H9 (cell line): ENCODE results near the gene MAML3. TPM values are rescaled to one million over a fixed set of nuclear protein-coding genes. Genes with fewer than 3 reads are reported as not detected.

Source experiments
- DNase-seq: peaks from one replicate; pipeline ENCODE4 v3.0.0-alpha.2; 2017
- H2AFZ ChIP-seq: one replicate; pipeline ENCODE4 v1.6.1; 2013; ENCODE audit warnings: mild to moderate bottlenecking, low read length, control low read depth, moderate library complexity
- H2AK5ac ChIP-seq: 2 replicates; pipeline ENCODE4 v1.6.1; 2013; ENCODE audit warnings: low read length, control low read depth, mixed read lengths; ENCODE audit not compliant: insufficient read length
- H2BK120ac ChIP-seq: one replicate; pipeline ENCODE4 v1.6.1; 2013; ENCODE audit warnings: low read depth, mild to moderate bottlenecking, low read length, control low read depth, inconsistent platforms; ENCODE audit not compliant: poor library complexity, severe bottlenecking
- H2BK12ac ChIP-seq: 2 replicates; pipeline ENCODE4 v1.6.1; 2013; ENCODE audit warnings: low read length, control low read depth, mixed read lengths, low read depth; ENCODE audit not compliant: insufficient read length
- H2BK15ac ChIP-seq: 2 replicates; pipeline ENCODE4 v1.6.1; 2013; ENCODE audit warnings: low read depth, low read length, control low read depth
- H2BK20ac ChIP-seq: one replicate; pipeline ENCODE4 v1.6.1; 2013; ENCODE audit warnings: low read depth, mild to moderate bottlenecking, low read length, control low read depth, inconsistent platforms; ENCODE audit not compliant: poor library complexity, severe bottlenecking
- H2BK5ac ChIP-seq: 2 replicates; pipeline ENCODE4 v1.6.1; 2013; ENCODE audit warnings: low read length, control low read depth, mixed read lengths; ENCODE audit not compliant: insufficient read length
- H3K14ac ChIP-seq: 2 replicates; pipeline ENCODE4 v1.6.1; 2013; ENCODE audit warnings: low read length, control low read depth; ENCODE audit not compliant: insufficient read depth
- H3K18ac ChIP-seq: 2 replicates; pipeline ENCODE4 v1.6.1; 2013; ENCODE audit warnings: low read depth, mild to moderate bottlenecking, mixed read lengths, low read length, control low read depth; ENCODE audit not compliant: insufficient read length
- H3K23ac ChIP-seq: 2 replicates; pipeline ENCODE4 v1.6.1; 2013; ENCODE audit warnings: low read length, control low read depth, mixed read lengths, low read depth; ENCODE audit not compliant: insufficient read length
- H3K23me2 ChIP-seq: 2 replicates; pipeline ENCODE4 v1.6.1; 2013; ENCODE audit warnings: low read depth, mild to moderate bottlenecking, mixed read lengths, low read length, control low read depth; ENCODE audit not compliant: insufficient read length, poor library complexity, severe bottlenecking
- H3K27ac ChIP-seq: 2 replicates; pipeline ENCODE4 v1.5.1; 2013; ENCODE audit warnings: low read length, control low read depth, mixed read lengths, low read depth; ENCODE audit not compliant: insufficient read length
- H3K27me3 ChIP-seq: 2 replicates; pipeline ENCODE4 v1.6.1; 2013; ENCODE audit warnings: low read length, control low read depth, inconsistent platforms; ENCODE audit not compliant: insufficient read depth
- H3K4ac ChIP-seq: 2 replicates; pipeline ENCODE4 v1.6.1; 2013; ENCODE audit warnings: low read depth, mild to moderate bottlenecking, control low read depth, inconsistent platforms, low read length, moderate library complexity
- H3K4me1 ChIP-seq: 2 replicates; pipeline ENCODE4 v1.6.1; 2013; ENCODE audit warnings: low read length, control low read depth, inconsistent platforms; ENCODE audit not compliant: insufficient read depth
- H3K4me2 ChIP-seq: 2 replicates; pipeline ENCODE4 v1.6.1; 2013; ENCODE audit warnings: low read length, control low read depth, mixed read lengths; ENCODE audit not compliant: insufficient read length, insufficient read depth
- H3K56ac ChIP-seq: 2 replicates; pipeline ENCODE4 v1.6.1; 2013; ENCODE audit warnings: low read depth, mild to moderate bottlenecking, mixed read lengths, low read length, control low read depth; ENCODE audit not compliant: insufficient read length
- H3K79me1 ChIP-seq: 2 replicates; pipeline ENCODE4 v1.6.1; 2013; ENCODE audit warnings: low read depth, mild to moderate bottlenecking, moderate library complexity, low read length, control low read depth, inconsistent platforms; ENCODE audit not compliant: insufficient read depth, poor library complexity, severe bottlenecking
- H3K79me2 ChIP-seq: 2 replicates; pipeline ENCODE4 v1.6.1; 2013; ENCODE audit warnings: low read length, control low read depth, inconsistent platforms; ENCODE audit not compliant: insufficient read depth
- H3K9ac ChIP-seq: 2 replicates; pipeline ENCODE4 v1.6.1; 2013; ENCODE audit warnings: low read length, control low read depth, mixed read lengths; ENCODE audit not compliant: insufficient read length; ENCODE audit errors: extremely low read depth
- H3K9me3 ChIP-seq: one replicate; pipeline ENCODE4 v1.6.1; 2013; ENCODE audit warnings: low read depth, low read length, inconsistent platforms; ENCODE audit not compliant: control insufficient read depth
- H3T11ph ChIP-seq: one replicate; pipeline ENCODE4 v1.6.1; 2013; ENCODE audit warnings: mild to moderate bottlenecking, low read length, control low read depth, inconsistent platforms
- H4K20me1 ChIP-seq: one replicate; pipeline ENCODE4 v1.6.1; 2013; ENCODE audit not compliant: control insufficient read depth, insufficient read length, insufficient read depth
- H4K5ac ChIP-seq: 2 replicates; pipeline ENCODE4 v1.6.1; 2013; ENCODE audit warnings: low read depth, mild to moderate bottlenecking, mixed read lengths, low read length, control low read depth; ENCODE audit not compliant: insufficient read length
- H4K8ac ChIP-seq: replicated peaks from 2 replicates; pipeline ENCODE4 v1.6.1; 2013; ENCODE audit warnings: low read length, control low read depth, mixed read lengths, low read depth; ENCODE audit not compliant: insufficient read length
- H4K91ac ChIP-seq: 2 replicates; pipeline ENCODE4 v1.6.1; 2013; ENCODE audit warnings: low read depth, mild to moderate bottlenecking, moderate library complexity, mixed read lengths, low read length, control low read depth; ENCODE audit not compliant: insufficient read length
- H3K27ac Mint-ChIP-seq, 3 experiments: 2 replicates in 2 of 3; 3 replicates in 1 of 3; pipeline ENCODE4 v1.8.0; 2020 to 2021; ENCODE audit warnings: mixed read lengths in 3 of 3, mild to moderate bottlenecking in 1 of 3, moderate library complexity in 1 of 3
- H3K27me3 Mint-ChIP-seq: 2 replicates; pipeline ENCODE4 v1.8.0; 2021; ENCODE audit warnings: low read depth, mild to moderate bottlenecking, moderate library complexity, mixed read lengths
- H3K36me3 Mint-ChIP-seq, 3 experiments: 2 replicates in 2 of 3; 3 replicates in 1 of 3; pipeline ENCODE4 v1.8.0; 2020 to 2021; ENCODE audit warnings: low read depth in 3 of 3, mixed read lengths in 3 of 3; ENCODE audit not compliant: insufficient read depth in 1 of 3
- H3K4me1 Mint-ChIP-seq, 2 experiments: 2 replicates each; pipeline ENCODE4 v1.8.0; 2020; ENCODE audit warnings: mixed read lengths in 2 of 2
- H3K4me3 Mint-ChIP-seq, 2 experiments: 2 replicates in 1 of 2; 3 replicates in 1 of 2; pipeline ENCODE4 v1.8.0; 2020 to 2021; ENCODE audit warnings: mild to moderate bottlenecking in 2 of 2, mixed read lengths in 2 of 2, moderate library complexity in 1 of 2
- H3K9me3 Mint-ChIP-seq, 2 experiments: 2 replicates in 1 of 2; 3 replicates in 1 of 2; pipeline ENCODE4 v1.8.0; 2020; ENCODE audit warnings: mild to moderate bottlenecking in 2 of 2, mixed read lengths in 2 of 2, moderate library complexity in 1 of 2
- CTCF ChIP-seq: fragments of 200-600 bp; sonication (generic); conservative IDR thresholded peaks from 3 replicates; pipeline ENCODE4 v1.8.0; 2021; ENCODE audit warnings: antibody characterized with exemption, mild to moderate bottlenecking
- WGBS: extraction: QIAGEN DNeasy Blood & Tissue Kit; methylation state at CpG from one replicate; pipeline ENCODE4 v1.1.7; 2013; ENCODE audit warnings: missing lambda C conversion rate, low lambda C conversion rate, mixed read lengths; ENCODE audit not compliant: insufficient read length; ENCODE audit errors: extremely low coverage; 5-methylcytosine and 5-hydroxymethylcytosine counted together
- total RNA-seq: library from RNA; stranded (reverse); gene quantifications from 2 replicates; pipeline ENCODE4 v1.2.1, GENCODE V29; 2021

Gene MAML3
- total RNA-seq, 1 experiment from 2014 or later = 3.9 TPM

- Mint-ChIP-seq H3K4me1 (peaks cover 0 to 6% of the 10 kb centered on the region in 2 experiments; a peak in 1 of 4 replicates), H3K27ac (no peak overlapping the region)
- H2AFZ ChIP-seq = no peak overlapping the region
Measured at GRCh38 chr4:140031706-140032105, 122.3 kb downstream of the MAML3 start.

More at GRCh38 chr4:140031706-140032105, 122.3 kb downstream of the MAML3 start:
- Histone ChIP-seq H3K4me1 (no peaks in the 10 kb centered on the region; the same call in 1 of the 2 replicates), H3K79me1 (no peaks in the 10 kb centered on the region), H2BK15ac (no peak overlapping the region), H3K27ac (no peak overlapping the region), H2BK120ac (no peak overlapping the region), H2BK20ac (no peak overlapping the region), H3K14ac (no peak overlapping the region), H3K9me3 (no peaks in the 10 kb centered on the region), H2AK5ac (no peak overlapping the region), H4K20me1 (no peaks in the 10 kb centered on the region), H3K27me3 (no peaks in the 10 kb centered on the region), H2BK5ac (no peak overlapping the region), H4K8ac (no peak overlapping the region), H3K18ac (no peak overlapping the region), H2BK12ac (no peak overlapping the region), H3K9ac (no peak overlapping the region), H4K5ac (no peak overlapping the region), H3K23me2 (no peaks in the 10 kb centered on the region), H3K4me2 (no peak overlapping the region), H4K91ac (no peak overlapping the region), H3K23ac (no peak overlapping the region), H3K56ac (no peak overlapping the region), H3K79me2 (no peaks in the 10 kb centered on the region), H3K4ac (no peak overlapping the region), H3T11ph (no peak overlapping the region)
- Mint-ChIP-seq H3K4me3 (no peak overlapping the region), H3K36me3 (no peaks in the 10 kb centered on the region), H3K9me3 (no peaks in the 10 kb centered on the region), H3K27me3 (no peaks in the 10 kb centered on the region)
- TF ChIP-seq CTCF = no peak
- WGBS = no CpG with 5 or more reads among the region's 2 CpGs
- no peak for DNase-seq
